IMR-90 (cell line): ENCODE results near the gene EVA1A. TPM values are rescaled to one million over a fixed set of nuclear protein-coding genes. Genes with fewer than 3 reads are reported as not detected.

Experiments
- ATAC-seq: fragments of 200-7000 bp; cut with Tn5 transposase; 2 replicates; pipeline ENCODE4 v1.9.1; 2020; ENCODE audit warnings: low read depth, mild to moderate bottlenecking, moderate library complexity
- BruUV-seq: library from RNA; stranded (reverse); fragments of 400-500 nt; replicated peaks from 2 replicates; lab custom pipeline; 2021; lab: Mats Ljungman, UMichigan
- CTCF ChIA-PET: fragments of 300-600 bp; formaldehyde crosslinking; extraction: SDS; loops from one replicate; lab custom pipeline; 2021; ENCODE audit warnings: antibody characterized with exemption; lab: Yijun Ruan, JAX
- POLR2A ChIA-PET: fragments of 300-600 bp; sonication (Branson Sonifier 250); formaldehyde crosslinking; loops from one replicate; lab custom pipeline; 2022; ENCODE audit warnings: antibody characterized with exemption; ENCODE audit not compliant: unreplicated experiment; lab: Charles Lee
- DNase-seq: peaks from one replicate; pipeline ENCODE4 v3.0.0; 2013
- H2AFZ ChIP-seq: replicated peaks from 2 replicates; pipeline ENCODE3; 2013; ENCODE audit warnings: low read length, mild to moderate bottlenecking; ENCODE audit not compliant: poor library complexity
- H2AK5ac ChIP-seq: 2 replicates; pipeline ENCODE4 v1.6.1; 2013; ENCODE audit warnings: low read depth, low read length, inconsistent platforms
- H2AK9ac ChIP-seq: replicated peaks from 2 replicates; pipeline ENCODE3; 2013; ENCODE audit warnings: mild to moderate bottlenecking, low read depth, low read length, moderate library complexity; ENCODE audit not compliant: poor library complexity
- H2BK120ac ChIP-seq: 2 replicates; pipeline ENCODE4 v1.6.1; 2013; ENCODE audit warnings: low read depth, low read length, inconsistent platforms
- H2BK15ac ChIP-seq: 3 replicates; pipeline ENCODE4 v1.6.1; 2013; ENCODE audit warnings: low read depth, low read length, inconsistent platforms
- H2BK20ac ChIP-seq: 2 replicates; pipeline ENCODE4 v1.6.1; 2013; ENCODE audit warnings: low read depth, mild to moderate bottlenecking, inconsistent platforms, low read length, moderate library complexity
- H2BK5ac ChIP-seq: 2 replicates; pipeline ENCODE4 v1.6.1; 2013; ENCODE audit warnings: mild to moderate bottlenecking, low read depth, low read length, inconsistent platforms; ENCODE audit not compliant: poor library complexity, severe bottlenecking
- H3K14ac ChIP-seq: replicated peaks from 2 replicates; pipeline ENCODE4 v1.6.1; 2013; ENCODE audit warnings: low read depth, low read length, inconsistent platforms
- H3K18ac ChIP-seq: 2 replicates; pipeline ENCODE4 v1.6.1; 2013; ENCODE audit warnings: low read depth, low read length, control low read depth
- H3K23ac ChIP-seq: 2 replicates; pipeline ENCODE4 v1.6.1; 2013; ENCODE audit warnings: low read depth, low read length, inconsistent platforms
- H3K27ac ChIP-seq: 2 replicates; pipeline ENCODE4 v1.5.1; 2013; ENCODE audit warnings: mild to moderate bottlenecking, control low read depth, low read length; ENCODE audit not compliant: insufficient read depth
- H3K27me3 ChIP-seq: 2 replicates; pipeline ENCODE4 v1.6.1; 2013; ENCODE audit warnings: low read length; ENCODE audit not compliant: control insufficient read depth, insufficient read depth
- H3K36me3 ChIP-seq: 2 replicates; pipeline ENCODE4 v1.6.1; 2013; ENCODE audit warnings: low read length, mixed read lengths; ENCODE audit not compliant: control insufficient read depth, insufficient read depth
- H3K4ac ChIP-seq: 2 replicates; pipeline ENCODE4 v1.6.1; 2013; ENCODE audit warnings: low read depth, low read length, inconsistent platforms
- H3K4me1 ChIP-seq: 2 replicates; pipeline ENCODE4 v1.6.1; 2013; ENCODE audit warnings: low read length, mixed read lengths; ENCODE audit not compliant: control insufficient read depth, insufficient read depth
- H3K4me2 ChIP-seq: 2 replicates; pipeline ENCODE4 v1.6.1; 2013; ENCODE audit warnings: low read depth, mild to moderate bottlenecking, control low read depth, low read length, moderate library complexity
- H3K4me3 ChIP-seq: 2 replicates; pipeline ENCODE4 v1.5.1; 2013; ENCODE audit warnings: low read depth, mild to moderate bottlenecking, control low read depth, low read length, moderate library complexity; ENCODE audit not compliant: insufficient read depth
- H3K56ac ChIP-seq: 2 replicates; pipeline ENCODE4 v1.6.1; 2013; ENCODE audit warnings: low read length, inconsistent platforms; ENCODE audit not compliant: insufficient read depth; ENCODE audit errors: extremely low read depth
- H3K79me1 ChIP-seq, 2 experiments: 2 replicates each; pipeline ENCODE4 v1.6.1; 2013; ENCODE audit warnings: low read length in 2 of 2, inconsistent platforms in 1 of 2, low read depth in 1 of 2
- H3K9ac ChIP-seq: 2 replicates; pipeline ENCODE4 v1.6.1; 2013; ENCODE audit warnings: low read depth, low read length, control low read depth
- H3K9me1 ChIP-seq: 2 replicates; pipeline ENCODE4 v1.6.1; 2013; ENCODE audit warnings: low read length, inconsistent platforms; ENCODE audit not compliant: insufficient read depth
- H3K9me3 ChIP-seq: 2 replicates; pipeline ENCODE4 v1.6.1; 2013; ENCODE audit warnings: low read length; ENCODE audit not compliant: control insufficient read depth, insufficient read depth
- H4K20me1 ChIP-seq: 2 replicates; pipeline ENCODE4 v1.6.1; 2013; ENCODE audit warnings: low read length, inconsistent platforms; ENCODE audit not compliant: insufficient read depth
- H4K5ac ChIP-seq: 2 replicates; pipeline ENCODE4 v1.6.1; 2013; ENCODE audit warnings: mild to moderate bottlenecking, low read depth, low read length, control low read depth
- H4K8ac ChIP-seq, 2 experiments: 2 replicates each; pipeline ENCODE4 v1.6.1; 2013; ENCODE audit warnings: low read depth in 2 of 2, low read length in 2 of 2, control low read depth in 1 of 2, inconsistent platforms in 1 of 2
- H4K91ac ChIP-seq: 2 replicates; pipeline ENCODE4 v1.6.1; 2013; ENCODE audit warnings: low read depth, low read length, inconsistent platforms; ENCODE audit not compliant: insufficient read depth
- BHLHE40 ChIP-seq: fragments of 150-350 bp; IDR thresholded peaks from 2 replicates; pipeline ENCODE4 v1.6.1; 2016; ENCODE audit warnings: mild to moderate bottlenecking, low read depth, low read length
- CEBPB ChIP-seq: IDR thresholded peaks from 2 replicates; pipeline ENCODE4 v1.6.1; 2012; ENCODE audit warnings: low read depth, low read length, improper control_type of control experiment
- FOS ChIP-seq: fragments of 150-350 bp; IDR thresholded peaks from 2 replicates; pipeline ENCODE4 v1.6.1; 2016; ENCODE audit warnings: low read depth, low read length
- MAFK ChIP-seq: IDR thresholded peaks from 2 replicates; pipeline ENCODE4 v1.6.1; 2012; ENCODE audit warnings: low read depth, low read length, improper control_type of control experiment
- MAZ ChIP-seq: IDR thresholded peaks from 2 replicates; pipeline ENCODE4 v1.6.1; 2012; ENCODE audit warnings: low read depth, mild to moderate bottlenecking, low read length, improper control_type of control experiment, moderate library complexity, borderline replicate concordance
- NFE2L2 ChIP-seq: fragments of 150-350 bp; IDR thresholded peaks from 2 replicates; pipeline ENCODE4 v1.6.1; 2016; ENCODE audit warnings: low read depth, mild to moderate bottlenecking, low read length
- POLR2A ChIP-seq: IDR thresholded peaks from 2 replicates; pipeline ENCODE4 v1.6.1; 2012; ENCODE audit warnings: mild to moderate bottlenecking, low read depth, low read length
- RAD21 ChIP-seq: IDR thresholded peaks from 2 replicates; pipeline ENCODE4 v1.6.1; 2012; ENCODE audit warnings: low read length, improper control_type of control experiment
- RCOR1 ChIP-seq: IDR thresholded peaks from 2 replicates; pipeline ENCODE4 v1.6.1; 2012; ENCODE audit warnings: mild to moderate bottlenecking, low read length, improper control_type of control experiment; ENCODE audit not compliant: insufficient replicate concordance
- RFX5 ChIP-seq: IDR thresholded peaks from 2 replicates; pipeline ENCODE4 v1.8.0; 2012; ENCODE audit warnings: low read depth, mild to moderate bottlenecking, low read length, moderate library complexity
- SMC3 ChIP-seq: fragments of 150-350 bp; IDR thresholded peaks from 2 replicates; pipeline ENCODE4 v1.6.1; 2016; ENCODE audit warnings: low read depth, mild to moderate bottlenecking, antibody characterized with exemption, low read length, moderate library complexity
- WGBS, 2 experiments: methylation state at CpG; one replicate each; pipeline versions ENCODE4 v1.1.5 to v1.1.7; 2013; ENCODE audit warnings: missing lambda C conversion rate in 2 of 2; ENCODE audit not compliant: insufficient read length in 1 of 2; ENCODE audit errors: extremely low coverage in 2 of 2; 5-methylcytosine and 5-hydroxymethylcytosine counted together
- dilution Hi-C: fragments of 300-500 bp; cut with HindIII; formaldehyde crosslinking; loops from one replicate; pipeline ENCODE4 v1.14.3; 2018; ENCODE audit warnings: low sequenced_read_pairs; ENCODE audit not compliant: unreplicated experiment
- in situ Hi-C: fragments of 300-500 bp; cut with MboI; formaldehyde crosslinking; loops from 3 replicates; pipeline ENCODE4 v1.14.3; 2019; ENCODE audit warnings: low sequenced_read_pairs, inconsistent platforms, mixed read lengths
- intact Hi-C: fragments of 100-400 bp; cut with micrococcal nuclease; formaldehyde crosslinking; loops from 2 replicates; pipeline ENCODE4 v1.10.0; 2022
- polyA plus RNA-seq, 3 experiments: library from polyadenylated mRNA; depleted of rRNA; stranded (reverse); fragments of >200 nt; gene quantifications; 2 replicates each; pipeline ENCODE4 v1.2.3, GENCODE V29; 2012; ENCODE audit warnings: low replicate concordance in 1 of 3
- total RNA-seq: library from RNA; depleted of rRNA; stranded (reverse); fragments of >200 nt; gene quantifications from 2 replicates; pipeline ENCODE4 v1.2.3, GENCODE V29; 2012
- TF ChIP-seq, protein P1 (sequence below): conservative IDR thresholded peaks from 2 replicates; pipeline ENCODE4 v1.5.1; 2012; ENCODE audit warnings: mild to moderate bottlenecking, low read depth, low read length, improper control_type of control experiment
- TF ChIP-seq, protein P2 (sequence below): fragments of 150-350 bp; IDR thresholded peaks from 2 replicates; pipeline ENCODE4 v1.6.1; 2017; ENCODE audit warnings: mild to moderate bottlenecking, antibody characterized with exemption, low read length, low read depth
- TF ChIP-seq, protein P3 (sequence below): fragments of 150-350 bp; IDR thresholded peaks from 2 replicates; pipeline ENCODE4 v1.6.1; 2016; ENCODE audit warnings: low read depth, mild to moderate bottlenecking, low read length, moderate library complexity, borderline replicate concordance

The EVA1A gene
- total and polyA plus RNA-seq, 2 of the 4 experiments (the other 2 are of a cell fraction): 54.5 to 93.7 TPM

DNA sequence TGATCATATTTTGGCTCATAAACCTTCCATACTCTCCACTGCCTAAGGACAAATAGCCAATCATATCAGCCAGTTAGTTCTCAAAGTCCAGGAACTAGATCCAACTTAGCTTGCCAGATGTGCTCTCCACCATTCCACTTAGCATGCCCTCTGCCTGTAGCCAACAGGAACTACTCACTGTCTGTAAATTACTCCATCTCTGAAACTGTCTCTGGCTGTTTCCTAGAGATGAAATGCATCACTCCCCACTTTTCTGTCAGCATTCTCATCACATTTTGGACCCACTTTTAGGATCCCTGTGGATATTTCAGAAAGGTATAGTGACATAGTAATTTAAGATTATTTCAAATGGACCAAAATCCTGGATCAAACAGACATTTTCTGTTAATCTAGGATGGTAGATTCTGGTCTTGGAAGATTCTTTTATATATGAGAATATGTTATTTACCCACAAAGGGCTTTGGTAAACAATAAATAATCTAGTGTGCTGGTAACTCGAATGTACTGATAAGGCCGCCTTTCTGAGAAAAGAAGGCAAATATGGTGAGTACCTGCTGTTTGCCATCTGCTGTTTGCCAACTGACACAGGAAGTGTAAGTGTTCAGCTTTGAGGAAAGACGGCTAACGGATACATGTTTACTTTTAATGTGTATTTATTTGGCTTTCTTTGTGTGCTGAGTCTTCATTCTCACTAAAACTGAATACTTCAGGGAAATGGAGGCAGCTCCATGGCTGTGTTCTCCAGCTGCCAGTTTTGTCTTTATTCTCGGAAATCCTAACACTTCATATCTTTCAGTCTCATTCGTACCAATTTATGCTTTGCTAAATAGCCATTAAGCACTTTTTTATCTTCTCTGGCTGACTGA is 79.5 kb downstream of the EVA1A start:
- 100% methylated on average over 1 of the region's 6 CpGs; no CpG with 5 or more reads in 1 of the 2 experiments for WGBS, 2 experiments
- Histone ChIP-seq H2BK5ac (no peak overlapping the region), H2AFZ (no peak overlapping the region), H2BK20ac (no peak overlapping the region), H3K56ac (no peak overlapping the region), H3K4me2 (no peak overlapping the region), H3K36me3 (no peaks in the 10 kb centered on the region), H2BK15ac (no peak overlapping the region), H3K23ac (no peak overlapping the region), H2BK120ac (no peak overlapping the region), H3K79me1 (no peaks in the 10 kb centered on the region), H3K9me3 (no peaks in the 10 kb centered on the region), H3K14ac (no peak overlapping the region), H3K4ac (no peak overlapping the region), H3K27ac (no peak overlapping the region), H4K91ac (no peak overlapping the region), H3K9ac (no peak overlapping the region), H3K9me1 (no peaks in the 10 kb centered on the region), H4K5ac (no peak overlapping the region), H3K4me1 (peaks cover 1% of the 10 kb centered on the region; the same call in 1 of the 2 replicates), H3K18ac (no peak overlapping the region), H3K4me3 (no peak overlapping the region), H3K27me3 (no peaks in the 10 kb centered on the region; the same call in 1 of the 2 replicates), H4K20me1 (no peaks in the 10 kb centered on the region), H2AK9ac (no peak overlapping the region), H4K8ac (no peak overlapping the region), H2AK5ac (no peak overlapping the region)
- BruUV-seq: no TSS peak
- DNase-seq (peak; percentile 41), ATAC-seq (peak; percentile 75; the same call in 1 of the 2 replicates)
- dilution Hi-C loops (no loop called here), in situ Hi-C loops (no loop called here), intact Hi-C loops (no loop called here)
- CTCF ChIA-PET: interaction anchor here (0.5 to 1.8 kb wide), 4 partner anchors 10 to 108 kb away, joined by 3 to 7 read pairs (median 6); no protein-coding TSS in a partner anchor
- POLR2A ChIA-PET: no interaction called here
- peak; percentile 25; the same call in 1 of the 2 replicates for TF ChIP-seq RAD21
- no peak for TF ChIP-seq NFE2L2
- no peak for TF ChIP-seq FOS
- TF ChIP-seq SMC3: no peak
- TF ChIP-seq, protein P1, sequence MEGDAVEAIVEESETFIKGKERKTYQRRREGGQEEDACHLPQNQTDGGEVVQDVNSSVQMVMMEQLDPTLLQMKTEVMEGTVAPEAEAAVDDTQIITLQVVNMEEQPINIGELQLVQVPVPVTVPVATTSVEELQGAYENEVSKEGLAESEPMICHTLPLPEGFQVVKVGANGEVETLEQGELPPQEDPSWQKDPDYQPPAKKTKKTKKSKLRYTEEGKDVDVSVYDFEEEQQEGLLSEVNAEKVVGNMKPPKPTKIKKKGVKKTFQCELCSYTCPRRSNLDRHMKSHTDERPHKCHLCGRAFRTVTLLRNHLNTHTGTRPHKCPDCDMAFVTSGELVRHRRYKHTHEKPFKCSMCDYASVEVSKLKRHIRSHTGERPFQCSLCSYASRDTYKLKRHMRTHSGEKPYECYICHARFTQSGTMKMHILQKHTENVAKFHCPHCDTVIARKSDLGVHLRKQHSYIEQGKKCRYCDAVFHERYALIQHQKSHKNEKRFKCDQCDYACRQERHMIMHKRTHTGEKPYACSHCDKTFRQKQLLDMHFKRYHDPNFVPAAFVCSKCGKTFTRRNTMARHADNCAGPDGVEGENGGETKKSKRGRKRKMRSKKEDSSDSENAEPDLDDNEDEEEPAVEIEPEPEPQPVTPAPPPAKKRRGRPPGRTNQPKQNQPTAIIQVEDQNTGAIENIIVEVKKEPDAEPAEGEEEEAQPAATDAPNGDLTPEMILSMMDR: peak; percentile 42
- TF ChIP-seq POLR2A: no peak
- TF ChIP-seq, protein P2, sequence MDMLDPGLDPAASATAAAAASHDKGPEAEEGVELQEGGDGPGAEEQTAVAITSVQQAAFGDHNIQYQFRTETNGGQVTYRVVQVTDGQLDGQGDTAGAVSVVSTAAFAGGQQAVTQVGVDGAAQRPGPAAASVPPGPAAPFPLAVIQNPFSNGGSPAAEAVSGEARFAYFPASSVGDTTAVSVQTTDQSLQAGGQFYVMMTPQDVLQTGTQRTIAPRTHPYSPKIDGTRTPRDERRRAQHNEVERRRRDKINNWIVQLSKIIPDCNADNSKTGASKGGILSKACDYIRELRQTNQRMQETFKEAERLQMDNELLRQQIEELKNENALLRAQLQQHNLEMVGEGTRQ: no peak
- no peak for TF ChIP-seq MAZ
- TF ChIP-seq BHLHE40: no peak
- no peak for TF ChIP-seq CEBPB
- TF ChIP-seq, protein P3, sequence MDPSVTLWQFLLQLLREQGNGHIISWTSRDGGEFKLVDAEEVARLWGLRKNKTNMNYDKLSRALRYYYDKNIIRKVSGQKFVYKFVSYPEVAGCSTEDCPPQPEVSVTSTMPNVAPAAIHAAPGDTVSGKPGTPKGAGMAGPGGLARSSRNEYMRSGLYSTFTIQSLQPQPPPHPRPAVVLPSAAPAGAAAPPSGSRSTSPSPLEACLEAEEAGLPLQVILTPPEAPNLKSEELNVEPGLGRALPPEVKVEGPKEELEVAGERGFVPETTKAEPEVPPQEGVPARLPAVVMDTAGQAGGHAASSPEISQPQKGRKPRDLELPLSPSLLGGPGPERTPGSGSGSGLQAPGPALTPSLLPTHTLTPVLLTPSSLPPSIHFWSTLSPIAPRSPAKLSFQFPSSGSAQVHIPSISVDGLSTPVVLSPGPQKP: no peak
- TF ChIP-seq RCOR1: no peak
- TF ChIP-seq RFX5: no peak
- TF ChIP-seq MAFK: no peak
